Fibroblast of villous mesenchyme (primary cell): ENCODE data around the gene MAML1. TPM values are rescaled to one million over a fixed set of nuclear protein-coding genes. Genes with fewer than 3 reads are reported as not detected.
A peak's percentile ranks its signal among the peaks of the same experiment; 100 is the strongest.
"Not testable (repeated sequence)": the region's sequence is repeated elsewhere in the genome, so short reads cannot be mapped to it uniquely, and the experiment has no call there.

Experiments
- DNase-seq: peaks from one replicate; pipeline ENCODE4 v3.0.0-alpha.2; 2010; ENCODE audit warnings: low read depth
- H3K4me3 ChIP-seq: 2 replicates; pipeline ENCODE4 v1.5.1; 2011; ENCODE audit warnings: low read depth, mild to moderate bottlenecking, low read length
- total RNA-seq: library from RNA; depleted of rRNA; stranded (reverse); fragments of >200 nt; gene quantifications from 2 replicates; pipeline ENCODE4 v1.2.3, GENCODE V29; 2012
- TF ChIP-seq, protein P1 (sequence below): IDR thresholded peaks from 2 replicates; pipeline ENCODE4 v1.5.1; 2012; ENCODE audit warnings: low read depth, mild to moderate bottlenecking, low read length; ENCODE audit not compliant: insufficient read depth

Gene MAML1
- total RNA-seq, 1 donor: 12.1 TPM

DNA sequence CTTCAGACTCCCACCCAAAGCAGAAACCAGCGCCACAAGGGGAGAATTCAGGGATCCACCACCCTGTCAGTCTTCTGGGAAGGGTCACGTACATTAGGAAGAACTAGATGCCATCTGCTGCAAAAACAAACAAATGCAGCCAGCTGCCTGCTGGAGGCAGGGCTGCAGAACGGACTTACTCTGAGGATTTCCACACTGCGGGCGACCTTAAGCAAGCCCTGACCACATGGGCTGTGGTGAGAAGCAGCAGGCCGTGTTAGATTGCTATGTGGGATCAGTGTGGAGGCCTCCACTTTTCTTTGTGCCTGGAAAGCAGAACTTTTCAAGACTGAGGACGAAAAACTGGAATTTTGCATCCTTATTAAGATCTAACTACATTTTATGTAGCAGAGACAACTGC is 47.7 kb downstream of the MAML1 start:
- no peak overlapping the region for H3K4me3 ChIP-seq
- peak; percentile 65 for DNase-seq
- TF ChIP-seq, protein P1, sequence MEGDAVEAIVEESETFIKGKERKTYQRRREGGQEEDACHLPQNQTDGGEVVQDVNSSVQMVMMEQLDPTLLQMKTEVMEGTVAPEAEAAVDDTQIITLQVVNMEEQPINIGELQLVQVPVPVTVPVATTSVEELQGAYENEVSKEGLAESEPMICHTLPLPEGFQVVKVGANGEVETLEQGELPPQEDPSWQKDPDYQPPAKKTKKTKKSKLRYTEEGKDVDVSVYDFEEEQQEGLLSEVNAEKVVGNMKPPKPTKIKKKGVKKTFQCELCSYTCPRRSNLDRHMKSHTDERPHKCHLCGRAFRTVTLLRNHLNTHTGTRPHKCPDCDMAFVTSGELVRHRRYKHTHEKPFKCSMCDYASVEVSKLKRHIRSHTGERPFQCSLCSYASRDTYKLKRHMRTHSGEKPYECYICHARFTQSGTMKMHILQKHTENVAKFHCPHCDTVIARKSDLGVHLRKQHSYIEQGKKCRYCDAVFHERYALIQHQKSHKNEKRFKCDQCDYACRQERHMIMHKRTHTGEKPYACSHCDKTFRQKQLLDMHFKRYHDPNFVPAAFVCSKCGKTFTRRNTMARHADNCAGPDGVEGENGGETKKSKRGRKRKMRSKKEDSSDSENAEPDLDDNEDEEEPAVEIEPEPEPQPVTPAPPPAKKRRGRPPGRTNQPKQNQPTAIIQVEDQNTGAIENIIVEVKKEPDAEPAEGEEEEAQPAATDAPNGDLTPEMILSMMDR: no peak

DNA sequence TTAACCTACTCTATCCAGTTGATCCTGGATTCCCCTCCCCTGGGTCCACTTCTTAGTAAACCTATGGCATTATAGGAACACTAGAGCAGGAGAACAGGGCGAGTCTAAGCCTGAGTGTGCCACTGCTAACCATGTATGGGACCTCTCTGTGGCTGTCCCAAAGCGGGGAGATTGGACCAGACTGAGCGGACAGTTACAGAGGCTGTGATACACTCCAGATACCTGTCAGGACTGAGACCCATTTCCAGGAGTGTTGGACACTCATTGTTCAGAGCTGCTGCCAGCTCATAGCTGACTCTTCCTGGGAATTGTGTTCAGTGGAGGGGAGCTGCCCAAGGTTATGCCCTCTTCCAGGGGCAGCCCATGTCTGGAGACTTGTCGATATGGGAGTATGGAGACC is 49.2 kb downstream of the MAML1 start:
- no peak overlapping the region for H3K4me3 ChIP-seq
- TF ChIP-seq, protein P1: no peak
- DNase-seq: no peak

DNA sequence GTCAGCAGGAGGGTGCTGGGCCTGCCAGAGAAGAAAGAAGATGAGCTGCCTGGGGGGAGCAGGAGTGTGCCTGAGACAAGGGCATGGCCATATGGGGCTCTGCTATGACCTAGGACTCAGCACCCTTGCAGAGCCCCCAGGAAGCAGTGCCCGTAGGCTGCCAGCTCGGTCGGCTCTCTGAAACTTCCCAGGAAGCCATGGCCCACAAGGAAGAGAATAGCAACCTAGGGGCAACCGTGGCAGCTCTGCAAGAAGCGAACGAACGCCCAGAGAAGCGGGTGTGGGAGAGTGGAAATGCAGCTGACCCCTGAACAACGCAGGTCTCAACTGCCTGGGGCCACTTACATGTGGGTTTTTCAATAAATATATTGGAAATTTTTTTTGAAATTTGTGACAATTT is 50.5 kb downstream of the MAML1 start:
- H3K4me3 ChIP-seq: no peak overlapping the region
- TF ChIP-seq, protein P1: no peak
- no peak for DNase-seq

DNA sequence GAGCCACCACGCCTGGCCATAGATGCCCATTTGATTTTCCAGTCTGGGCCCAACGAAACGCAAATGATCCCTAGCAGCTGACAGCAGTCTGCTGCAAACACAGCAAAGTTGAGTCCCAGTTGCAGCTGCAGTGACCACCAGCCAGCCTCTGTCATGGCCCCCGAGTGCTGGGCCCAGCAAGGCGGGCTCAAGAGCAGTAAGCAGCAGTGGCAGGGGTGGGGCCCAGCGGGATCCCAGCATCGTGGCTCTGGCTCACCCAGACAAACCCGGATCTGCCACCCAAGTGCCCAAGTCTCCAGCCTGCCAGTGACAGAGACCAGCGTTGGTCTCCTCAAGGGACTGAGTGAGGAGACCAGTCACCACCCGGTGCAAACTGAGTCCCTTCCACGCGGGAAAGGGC is 54.2 kb downstream of the MAML1 start:
- TF ChIP-seq, protein P1: no peak
- H3K4me3 ChIP-seq: no peak overlapping the region
- DNase-seq: no peak

DNA sequence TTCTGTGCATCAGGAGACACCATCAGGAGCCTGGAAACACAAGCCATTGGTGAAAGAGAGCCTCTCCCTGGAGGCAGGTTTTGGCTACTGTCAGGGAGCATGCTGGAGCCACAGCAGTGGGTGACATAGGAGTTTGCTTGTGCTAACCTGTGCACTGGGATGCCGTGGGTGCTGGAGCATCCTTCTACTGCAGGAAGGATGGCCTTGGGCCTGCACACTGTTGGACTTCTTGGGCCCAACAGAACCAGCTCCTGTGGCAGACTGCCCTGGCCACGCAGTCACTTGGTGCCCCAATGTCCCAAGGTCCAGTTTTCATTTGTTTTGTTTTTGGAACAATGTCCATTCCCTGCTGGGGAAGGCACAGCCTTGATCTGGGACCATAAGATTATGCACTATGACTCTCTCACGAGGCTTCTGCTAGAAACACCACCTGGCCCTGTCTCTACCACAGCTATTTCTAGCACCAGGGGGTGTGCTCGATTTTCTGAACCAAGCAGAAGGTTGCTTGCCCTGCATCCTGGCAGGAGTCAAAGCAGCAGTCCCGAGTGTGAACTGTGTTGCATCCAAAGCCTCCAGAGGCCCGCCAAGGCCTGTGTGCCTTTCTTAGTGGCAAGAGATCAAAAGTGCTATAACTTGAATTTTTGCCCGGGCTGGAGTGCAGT is 55.7 kb downstream of the MAML1 start:
- TF ChIP-seq, protein P1: no peak
- no peak overlapping the region for H3K4me3 ChIP-seq
- DNase-seq: no peak

DNA sequence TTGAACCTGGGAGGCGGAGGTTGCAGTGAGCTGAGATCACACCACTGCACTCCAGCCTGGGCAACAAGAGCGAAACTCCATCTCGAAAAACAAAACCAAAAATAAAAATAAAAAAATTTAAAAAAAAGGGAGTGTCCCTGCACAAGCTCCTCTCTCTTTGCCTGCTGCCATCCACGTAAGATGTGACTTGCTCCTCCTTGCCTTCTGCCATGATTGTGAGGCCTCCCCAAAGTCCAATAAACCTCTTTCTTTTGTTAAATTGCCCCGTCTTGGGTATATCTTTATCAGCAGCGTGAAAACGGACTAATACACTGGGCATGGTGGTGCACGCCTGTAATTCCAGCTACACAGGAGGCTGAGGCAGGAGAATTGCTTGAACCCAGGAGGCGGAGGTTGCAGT is 56.7 kb downstream of the MAML1 start:
- not testable (repeated sequence) for DNase-seq, H3K4me3 ChIP-seq

DNA sequence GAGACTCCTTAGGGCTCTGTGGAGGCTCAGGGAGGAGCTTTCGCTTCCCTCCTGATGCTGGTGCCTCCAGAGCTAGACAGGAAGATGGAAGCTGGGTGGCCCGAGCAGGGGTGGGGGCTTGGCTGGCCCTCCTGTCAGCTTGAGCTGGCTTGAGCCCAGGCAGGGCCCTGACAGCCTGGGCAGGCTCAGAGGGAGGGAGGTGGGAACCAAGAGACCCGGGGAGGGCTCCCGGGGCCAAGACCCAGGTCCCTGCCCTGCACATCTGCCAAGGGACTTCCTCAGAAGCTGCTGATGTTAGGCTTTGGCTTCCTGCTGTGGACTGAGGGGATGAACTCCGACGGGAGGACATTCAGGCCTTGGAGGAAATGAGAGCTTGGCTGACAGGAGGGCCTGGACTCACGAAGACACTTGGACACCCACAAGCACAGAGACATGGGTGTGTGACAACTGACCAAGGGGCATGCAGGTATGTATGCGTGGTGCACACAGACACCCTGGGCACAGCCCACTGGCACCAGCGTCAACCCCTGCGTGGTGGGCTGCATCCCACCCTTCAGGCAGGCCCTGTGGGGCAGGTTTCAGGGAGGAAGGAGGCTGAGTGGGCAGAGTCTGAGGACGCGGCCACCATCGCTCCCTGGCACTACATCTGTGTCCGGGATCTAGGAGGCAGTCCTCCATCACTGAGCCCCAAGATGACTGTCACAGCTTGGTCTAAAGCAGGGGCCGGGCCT is 59.4 kb downstream of the MAML1 start:
- DNase-seq: no peak
- no peak overlapping the region for H3K4me3 ChIP-seq
- TF ChIP-seq, protein P1: no peak
